Measurements from ENCODE around the gene SKOR1.

Gene SKOR1

GRCh38 chr15:67779549-67780111 lies 45.7 kb upstream of the SKOR1 start:
- no peak for TF ChIP-seq CTCF (IDR thresholded peaks at IDR 0.05; ENCODE audit: insufficient read depth, low read length, missing control alignments)
- ChIA-PET POLR2A (no interaction called here), CTCF (no interaction called here)
- no peak for DNase-seq (ENCODE audit: low read depth, low spot score)
- no peak overlapping the region for H3K4me3 ChIP-seq (ENCODE audit: low read depth, low read length)

- CTCF ChIA-PET = interaction anchor here (1.5 kb wide), 1 partner anchor 10 kb away, joined by 3 read pairs; no protein-coding TSS in a partner anchor
- no peak for TF ChIP-seq CTCF (IDR thresholded peaks at IDR 0.05; ENCODE audit: insufficient read depth, low read length, missing control alignments)
- POLR2A ChIA-PET = no interaction called here
- no peak overlapping the region for H3K4me3 ChIP-seq (ENCODE audit: low read depth, low read length)
- DNase-seq (ENCODE audit: low read depth, low spot score) = no peak
Observed at GRCh38 chr15:67781061-67781460, 44.2 kb upstream of the SKOR1 start.

GRCh38 chr15:67781907-67782690 lies 43.2 kb upstream of the SKOR1 start:
- H3K4me3 ChIP-seq (ENCODE audit: low read depth, low read length) = no peak overlapping the region
- TF ChIP-seq CTCF (IDR thresholded peaks at IDR 0.05; ENCODE audit: insufficient read depth, low read length, missing control alignments) = no peak
- CTCF ChIA-PET = interaction anchor here (1.3 kb wide), 1 partner anchor 9 kb away, joined by 3 read pairs; no protein-coding TSS in a partner anchor
- POLR2A ChIA-PET = no interaction called here
- no peak for DNase-seq (ENCODE audit: low read depth, low spot score)

GRCh38 chr15:67782691-67782991 lies 42.7 kb upstream of the SKOR1 start:
- CTCF ChIA-PET = interaction anchor here (1.3 kb wide), 2 partner anchors 9 to 325 kb away, joined by 3 read pairs; no protein-coding TSS in a partner anchor
- H3K4me3 ChIP-seq (ENCODE audit: low read depth, low read length) = no peak overlapping the region
- DNase-seq (ENCODE audit: low read depth, low spot score) = no peak
- TF ChIP-seq CTCF (IDR thresholded peaks at IDR 0.05; ENCODE audit: insufficient read depth, low read length, missing control alignments) = no peak
- POLR2A ChIA-PET = no interaction called here

GRCh38 chr15:67783303-67783702 lies 42.0 kb upstream of the SKOR1 start:
- no peak for DNase-seq (ENCODE audit: low read depth, low spot score)
- CTCF ChIA-PET = interaction anchor here (1.3 kb wide), 2 partner anchors 8 to 326 kb away, joined by 3 read pairs; no protein-coding TSS in a partner anchor
- no peak for TF ChIP-seq CTCF (IDR thresholded peaks at IDR 0.05; ENCODE audit: insufficient read depth, low read length, missing control alignments)
- no peak overlapping the region for H3K4me3 ChIP-seq (ENCODE audit: low read depth, low read length)
- POLR2A ChIA-PET = no interaction called here

- DNase-seq (ENCODE audit: low read depth, low spot score) = no peak
- H3K4me3 ChIP-seq (ENCODE audit: low read depth, low read length) = no peak overlapping the region
- no peak for TF ChIP-seq CTCF (IDR thresholded peaks at IDR 0.05; ENCODE audit: insufficient read depth, low read length, missing control alignments)
- ChIA-PET CTCF (no interaction called here), POLR2A (no interaction called here)
Observed at GRCh38 chr15:67784090-67784781, 41.1 kb upstream of the SKOR1 start.
